ENCODE results near the gene TMPRSS7.

DNA sequence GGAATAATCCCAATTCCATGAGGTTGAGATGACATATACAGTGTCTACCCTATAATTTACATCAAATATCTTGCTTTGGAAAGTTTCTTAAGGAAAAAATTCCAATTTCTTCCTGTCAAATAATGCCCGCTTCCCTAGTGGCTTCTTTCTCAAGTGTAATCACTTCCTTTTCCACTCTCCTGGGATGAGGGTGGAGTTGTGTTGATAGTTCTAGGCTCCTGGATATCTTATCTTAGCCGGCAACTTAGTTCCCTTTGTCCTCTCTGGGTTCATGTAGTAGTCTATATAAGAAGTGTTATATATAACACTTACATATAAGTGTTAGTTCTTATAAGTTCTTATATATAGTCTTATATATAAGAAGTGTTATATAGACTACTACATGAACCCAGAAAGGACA, 24.9 kb upstream of the TMPRSS7 start:
- TF ChIP-seq FOXJ3 (CRISPR knock-in tag; IDR thresholded peaks at IDR 0.05) = no peak
- no peak for TF ChIP-seq MXI1 (IDR thresholded peaks at IDR 0.05; ENCODE audit: low read depth, low read length)
- TF ChIP-seq CTCF (IDR thresholded peaks at IDR 0.05) = no peak
- no peak for TF ChIP-seq CHD2 (IDR thresholded peaks at IDR 0.05; ENCODE audit: low read length, partially characterized antibody)
- no peak for TF ChIP-seq SIN3A (IDR thresholded peaks at IDR 0.05; ENCODE audit: borderline replicate concordance, low read depth, low read length)
- no peak for TF ChIP-seq FOXM1 (IDR thresholded peaks at IDR 0.05; ENCODE audit: low read depth)
- TF ChIP-seq IRF3 (IDR thresholded peaks at IDR 0.05; ENCODE audit: low read depth, low read length) = no peak
- no peak for TF ChIP-seq MAX (IDR thresholded peaks at IDR 0.05; ENCODE audit: low read depth)
- TF ChIP-seq REST (IDR thresholded peaks at IDR 0.05; ENCODE audit: low read depth, low read length) = no peak
- no peak for TF ChIP-seq POLR2AphosphoS5 (IDR thresholded peaks at IDR 0.05; ENCODE audit: low read depth, low read length)
- no peak for TF ChIP-seq EP300 (IDR thresholded peaks at IDR 0.05; ENCODE audit: borderline replicate concordance in 1 of 2, low read depth in 1 of 2, low read length in 1 of 2)
- TF ChIP-seq YY1 (IDR thresholded peaks at IDR 0.05; ENCODE audit: low read depth) = no peak
- TF ChIP-seq RAD21 (IDR thresholded peaks at IDR 0.05; ENCODE audit: low read length) = no peak

All from SK-N-SH (cell line).